Measurements from ENCODE around the gene CCSER2. TPM values are rescaled to one million over a fixed set of nuclear protein-coding genes. Genes with fewer than 3 reads are reported as not detected.

The CCSER2 gene
- polyA plus RNA-seq, 1 of the 3 experiments (the other 2 are of a cell fraction) = 8.5 TPM

DNA sequence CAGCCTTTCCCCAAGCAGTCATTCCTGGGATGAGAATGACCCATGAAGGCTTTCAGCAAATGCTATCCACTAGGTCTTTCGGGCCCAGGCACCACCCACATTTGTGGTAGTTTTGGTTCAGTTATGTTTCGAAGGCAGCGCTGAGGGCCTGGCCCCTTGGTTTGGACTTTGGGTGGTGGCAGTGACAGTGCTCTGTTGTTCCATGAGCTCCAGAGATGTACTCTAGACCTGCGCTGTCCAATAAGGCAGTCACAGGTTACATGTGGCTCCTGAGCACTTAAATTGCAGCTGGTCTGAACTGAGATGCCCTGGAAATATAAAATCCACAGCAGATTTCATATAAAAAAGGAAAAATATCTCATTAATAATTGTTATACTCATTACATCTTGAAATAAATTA lies 209.6 kb downstream of the CCSER2 start:
- no peaks in the 10 kb centered on the region for H3K9me2 ChIP-seq
- POLR2A ChIA-PET = no interaction called here
- H3K4me1 ChIP-seq (ENCODE audit: control insufficient read depth in 1 of 2, insufficient read depth in 2 of 2, low read depth in 1 of 2, low read length in 1 of 2) = peaks cover 15 to 16% of the 10 kb centered on the region in 2 experiments; a peak in 3 of 4 replicates
- H3K36me3 ChIP-seq (replicated peaks in 1 of 2; ENCODE audit: control insufficient read depth in 1 of 2, insufficient read depth in 2 of 2, low read length in 1 of 2) = no peaks in the 10 kb centered on the region
- CTCF ChIA-PET = interaction anchor here (0.5 to 11.4 kb wide), 54 partner anchors 8 to 390 kb away, joined by 3 to 201 read pairs (median 5); partner anchors contain the start of gene CCSER2
- 69% methylated on average over 4 of the region's 4 CpGs for WGBS (ENCODE audit: low lambda C conversion rate)
- no peaks in the 10 kb centered on the region for H3K9me3 ChIP-seq
- no peak overlapping the region for H3K27ac ChIP-seq (ENCODE audit: low read depth in 2 of 2, low read length in 1 of 2)
- H3K4me3 ChIP-seq (ENCODE audit: low read depth in 2 of 2, low read length in 1 of 2) = no peak overlapping the region
- H3K79me2 ChIP-seq (ENCODE audit: insufficient read depth) = no peaks in the 10 kb centered on the region
- no peaks in the 10 kb centered on the region for H4K20me1 ChIP-seq (ENCODE audit: insufficient read depth)
- DNase-seq = no peak
- TF ChIP-seq RFX5 (IDR thresholded peaks at IDR 0.05; ENCODE audit: low read length) (no peak), ELF1 (IDR thresholded peaks at IDR 0.05) (no peak), FOXJ3 (CRISPR knock-in tag; IDR thresholded peaks at IDR 0.05) (no peak), MXI1 (IDR thresholded peaks at IDR 0.05; ENCODE audit: low read depth, low read length) (no peak), POLR2AphosphoS5 (IDR thresholded peaks at IDR 0.05; ENCODE audit: low read depth, low read length) (no peak), TAF1 (IDR thresholded peaks at IDR 0.05; ENCODE audit: borderline replicate concordance, low read depth, low read length) (no peak), NRF1 (IDR thresholded peaks at IDR 0.05; ENCODE audit: low read depth, low read length) (no peak), EZH2phosphoT487 (IDR thresholded peaks at IDR 0.05; ENCODE audit: borderline replicate concordance, low read depth) (no peak), RCOR1 (IDR thresholded peaks at IDR 0.05; ENCODE audit: low read length) (no peak), JUND (IDR thresholded peaks at IDR 0.05) (no peak), CHD2 (IDR thresholded peaks at IDR 0.05; ENCODE audit: low read length, partially characterized antibody) (no peak), EP300 (IDR thresholded peaks at IDR 0.05; ENCODE audit: borderline replicate concordance in 1 of 2, low read depth in 1 of 2, low read length in 1 of 2) (no peak), TCF12 (IDR thresholded peaks at IDR 0.05) (no peak), MEF2A (IDR thresholded peaks at IDR 0.05; ENCODE audit: borderline replicate concordance, low read depth) (no peak), RXRA (IDR thresholded peaks at IDR 0.05; ENCODE audit: borderline replicate concordance, low read depth) (no peak), TEAD4 (IDR thresholded peaks at IDR 0.05; ENCODE audit: borderline replicate concordance, insufficient read depth) (no peak)
- TF ChIP-seq, protein P1, sequence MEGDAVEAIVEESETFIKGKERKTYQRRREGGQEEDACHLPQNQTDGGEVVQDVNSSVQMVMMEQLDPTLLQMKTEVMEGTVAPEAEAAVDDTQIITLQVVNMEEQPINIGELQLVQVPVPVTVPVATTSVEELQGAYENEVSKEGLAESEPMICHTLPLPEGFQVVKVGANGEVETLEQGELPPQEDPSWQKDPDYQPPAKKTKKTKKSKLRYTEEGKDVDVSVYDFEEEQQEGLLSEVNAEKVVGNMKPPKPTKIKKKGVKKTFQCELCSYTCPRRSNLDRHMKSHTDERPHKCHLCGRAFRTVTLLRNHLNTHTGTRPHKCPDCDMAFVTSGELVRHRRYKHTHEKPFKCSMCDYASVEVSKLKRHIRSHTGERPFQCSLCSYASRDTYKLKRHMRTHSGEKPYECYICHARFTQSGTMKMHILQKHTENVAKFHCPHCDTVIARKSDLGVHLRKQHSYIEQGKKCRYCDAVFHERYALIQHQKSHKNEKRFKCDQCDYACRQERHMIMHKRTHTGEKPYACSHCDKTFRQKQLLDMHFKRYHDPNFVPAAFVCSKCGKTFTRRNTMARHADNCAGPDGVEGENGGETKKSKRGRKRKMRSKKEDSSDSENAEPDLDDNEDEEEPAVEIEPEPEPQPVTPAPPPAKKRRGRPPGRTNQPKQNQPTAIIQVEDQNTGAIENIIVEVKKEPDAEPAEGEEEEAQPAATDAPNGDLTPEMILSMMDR (IDR thresholded peaks at IDR 0.05) = no peak
- TF ChIP-seq, protein P2, sequence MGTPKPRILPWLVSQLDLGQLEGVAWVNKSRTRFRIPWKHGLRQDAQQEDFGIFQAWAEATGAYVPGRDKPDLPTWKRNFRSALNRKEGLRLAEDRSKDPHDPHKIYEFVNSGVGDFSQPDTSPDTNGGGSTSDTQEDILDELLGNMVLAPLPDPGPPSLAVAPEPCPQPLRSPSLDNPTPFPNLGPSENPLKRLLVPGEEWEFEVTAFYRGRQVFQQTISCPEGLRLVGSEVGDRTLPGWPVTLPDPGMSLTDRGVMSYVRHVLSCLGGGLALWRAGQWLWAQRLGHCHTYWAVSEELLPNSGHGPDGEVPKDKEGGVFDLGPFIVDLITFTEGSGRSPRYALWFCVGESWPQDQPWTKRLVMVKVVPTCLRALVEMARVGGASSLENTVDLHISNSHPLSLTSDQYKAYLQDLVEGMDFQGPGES (IDR thresholded peaks at IDR 0.05; ENCODE audit: low read depth, low read length) = no peak
- TF ChIP-seq, protein P3, sequence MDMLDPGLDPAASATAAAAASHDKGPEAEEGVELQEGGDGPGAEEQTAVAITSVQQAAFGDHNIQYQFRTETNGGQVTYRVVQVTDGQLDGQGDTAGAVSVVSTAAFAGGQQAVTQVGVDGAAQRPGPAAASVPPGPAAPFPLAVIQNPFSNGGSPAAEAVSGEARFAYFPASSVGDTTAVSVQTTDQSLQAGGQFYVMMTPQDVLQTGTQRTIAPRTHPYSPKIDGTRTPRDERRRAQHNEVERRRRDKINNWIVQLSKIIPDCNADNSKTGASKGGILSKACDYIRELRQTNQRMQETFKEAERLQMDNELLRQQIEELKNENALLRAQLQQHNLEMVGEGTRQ (IDR thresholded peaks at IDR 0.05; ENCODE audit: borderline replicate concordance, low read depth, low read length) = no peak
- TF ChIP-seq, protein P4, sequence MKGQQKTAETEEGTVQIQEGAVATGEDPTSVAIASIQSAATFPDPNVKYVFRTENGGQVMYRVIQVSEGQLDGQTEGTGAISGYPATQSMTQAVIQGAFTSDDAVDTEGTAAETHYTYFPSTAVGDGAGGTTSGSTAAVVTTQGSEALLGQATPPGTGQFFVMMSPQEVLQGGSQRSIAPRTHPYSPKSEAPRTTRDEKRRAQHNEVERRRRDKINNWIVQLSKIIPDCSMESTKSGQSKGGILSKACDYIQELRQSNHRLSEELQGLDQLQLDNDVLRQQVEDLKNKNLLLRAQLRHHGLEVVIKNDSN (IDR thresholded peaks at IDR 0.05; ENCODE audit: borderline replicate concordance, low read depth) = no peak
- no peaks in the 10 kb centered on the region for H3K27me3 ChIP-seq (ENCODE audit: insufficient read depth)
- peaks cover 7% of the 10 kb centered on the region for H3F3A ChIP-seq (replicated peaks; ENCODE audit: insufficient read depth)
- no peak overlapping the region for H2AFZ ChIP-seq (ENCODE audit: low read depth)
- H3K9ac ChIP-seq = no peak overlapping the region
- no peak overlapping the region for H3K4me2 ChIP-seq

Measured in SK-N-SH (cell line).